ENCODE results near the gene CFAP58.

Gene CFAP58

GRCh38 chr10:104334561-104334960 is 19.1 kb upstream of the CFAP58 start:
- no peak for DNase-seq (ENCODE audit: extremely low spot score)
- POLR2A ChIA-PET = no interaction called here
- no peak for TF ChIP-seq CTCF (IDR thresholded peaks at IDR 0.05; ENCODE audit: control extremely low read depth, extremely low read depth, low read depth, missing control alignments)
- CTCF ChIA-PET = interaction anchor here (1.7 to 7.2 kb wide), 5 partner anchors 17 to 45 kb away, joined by 6 to 73 read pairs (median 31); partner anchors contain the start of gene CFAP58

DNA sequence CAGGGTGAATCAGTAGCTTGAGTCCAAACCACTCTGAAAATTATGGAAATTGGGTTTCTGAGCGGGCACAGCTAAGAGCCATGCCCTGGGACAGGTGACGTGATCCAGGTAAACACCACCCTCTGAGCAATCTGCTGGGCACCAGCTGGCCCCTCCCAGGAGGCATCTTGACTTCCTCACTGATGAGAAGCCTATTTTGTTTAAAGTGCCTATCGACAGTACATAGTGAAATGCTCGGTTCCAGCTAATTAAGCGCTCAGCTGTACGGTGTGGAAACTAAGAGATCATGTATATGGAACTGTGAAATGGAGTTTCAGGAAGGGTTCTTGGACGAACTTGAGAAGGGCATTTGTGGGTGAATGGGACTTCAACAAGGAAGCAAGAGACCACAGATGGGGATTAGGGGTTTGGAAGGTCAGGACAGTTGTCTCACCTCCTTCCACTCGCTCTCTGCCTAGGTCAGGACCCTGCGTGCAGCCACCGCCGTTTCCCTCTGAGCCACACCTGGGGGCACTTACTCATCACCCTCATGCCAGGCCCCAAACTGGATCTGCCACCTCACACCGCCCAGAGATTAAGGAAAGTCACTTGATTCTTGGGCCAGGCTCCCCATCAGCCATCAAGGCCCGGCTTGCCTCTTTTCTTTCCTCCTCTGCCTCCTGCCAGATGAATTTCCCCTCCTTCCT is 18.5 kb upstream of the CFAP58 start:
- no peak for TF ChIP-seq CTCF (IDR thresholded peaks at IDR 0.05; ENCODE audit: control extremely low read depth, extremely low read depth, low read depth, missing control alignments)
- no peak for DNase-seq (ENCODE audit: extremely low spot score)
- ChIA-PET POLR2A (no interaction called here), CTCF (interaction anchor here (1.7 to 7.2 kb wide), 5 partner anchors 16 to 46 kb away, joined by 6 to 73 read pairs (median 31); partner anchors contain the start of gene CFAP58)

DNA sequence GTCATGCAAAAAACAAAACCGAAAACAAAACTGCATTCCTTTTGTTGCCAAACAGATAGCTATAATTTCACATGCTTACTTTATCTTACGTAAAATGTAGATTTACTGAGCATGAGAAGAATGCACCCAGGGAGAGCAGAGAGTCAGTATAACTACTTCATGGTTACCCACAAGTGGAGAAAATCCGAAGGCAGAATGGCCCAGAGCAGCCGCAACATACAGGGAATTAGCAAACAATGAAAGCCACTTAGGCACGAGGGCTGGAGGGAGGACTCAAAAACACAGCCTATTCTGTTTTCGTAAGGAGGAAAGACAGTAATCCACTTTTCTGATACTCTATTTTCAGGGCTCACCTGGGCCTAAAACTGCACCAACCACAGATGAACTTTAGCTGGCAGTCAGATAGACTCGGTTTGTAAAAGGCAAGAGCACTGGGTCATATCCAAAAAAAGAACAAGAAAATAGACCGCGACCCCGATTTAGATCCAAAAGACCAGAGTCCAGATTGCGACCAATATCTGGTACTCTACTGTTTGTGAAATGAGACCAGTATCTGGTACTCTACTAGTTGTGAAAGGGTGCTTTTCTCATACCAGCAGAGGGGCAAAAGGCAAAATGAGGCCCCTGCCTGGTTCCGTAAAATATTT is 16.7 kb upstream of the CFAP58 start:
- TF ChIP-seq CTCF (IDR thresholded peaks at IDR 0.05; ENCODE audit: control extremely low read depth, extremely low read depth, low read depth, missing control alignments) = no peak
- no peak for DNase-seq (ENCODE audit: extremely low spot score)
- POLR2A ChIA-PET = no interaction called here
- CTCF ChIA-PET = interaction anchor here (0.7 to 7.2 kb wide), 10 partner anchors 14 to 64 kb away, joined by 3 to 73 read pairs (median 4); partner anchors contain the start of gene CFAP58

DNA sequence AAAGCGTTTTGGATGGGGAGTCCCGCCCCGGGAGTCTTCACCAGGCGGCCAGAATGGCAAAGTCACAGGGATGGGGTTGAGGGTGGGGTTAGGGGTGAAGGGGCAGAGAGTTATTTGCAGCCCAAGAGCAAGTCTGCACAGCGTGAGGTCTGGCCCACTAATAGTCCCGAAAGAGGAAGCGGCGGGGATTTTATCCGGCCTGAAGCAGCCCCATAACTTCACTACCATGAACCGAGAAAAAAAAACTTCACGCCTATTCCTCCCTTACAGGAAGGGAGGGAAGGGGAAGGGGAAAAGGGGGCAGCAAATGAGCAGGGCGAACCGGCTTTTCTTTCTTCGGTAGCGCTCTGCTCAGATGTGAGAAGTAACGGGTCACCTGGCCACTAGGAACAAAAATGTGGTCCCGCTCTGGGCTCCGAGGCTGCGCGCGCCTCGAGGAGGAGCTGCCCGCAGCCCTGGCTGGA is 16.1 kb upstream of the CFAP58 start:
- CTCF ChIA-PET = interaction anchor here (1.0 to 7.2 kb wide), 10 partner anchors 10 to 64 kb away, joined by 3 to 73 read pairs (median 5); partner anchors contain the start of gene CFAP58
- TF ChIP-seq CTCF (IDR thresholded peaks at IDR 0.05; ENCODE audit: control extremely low read depth, extremely low read depth, low read depth, missing control alignments) = no peak
- POLR2A ChIA-PET = interaction anchor here (0.8 kb wide), 1 partner anchor 12 kb away, joined by 3 read pairs; no protein-coding TSS in a partner anchor
- peak; percentile 63 for DNase-seq (ENCODE audit: extremely low spot score)

DNA sequence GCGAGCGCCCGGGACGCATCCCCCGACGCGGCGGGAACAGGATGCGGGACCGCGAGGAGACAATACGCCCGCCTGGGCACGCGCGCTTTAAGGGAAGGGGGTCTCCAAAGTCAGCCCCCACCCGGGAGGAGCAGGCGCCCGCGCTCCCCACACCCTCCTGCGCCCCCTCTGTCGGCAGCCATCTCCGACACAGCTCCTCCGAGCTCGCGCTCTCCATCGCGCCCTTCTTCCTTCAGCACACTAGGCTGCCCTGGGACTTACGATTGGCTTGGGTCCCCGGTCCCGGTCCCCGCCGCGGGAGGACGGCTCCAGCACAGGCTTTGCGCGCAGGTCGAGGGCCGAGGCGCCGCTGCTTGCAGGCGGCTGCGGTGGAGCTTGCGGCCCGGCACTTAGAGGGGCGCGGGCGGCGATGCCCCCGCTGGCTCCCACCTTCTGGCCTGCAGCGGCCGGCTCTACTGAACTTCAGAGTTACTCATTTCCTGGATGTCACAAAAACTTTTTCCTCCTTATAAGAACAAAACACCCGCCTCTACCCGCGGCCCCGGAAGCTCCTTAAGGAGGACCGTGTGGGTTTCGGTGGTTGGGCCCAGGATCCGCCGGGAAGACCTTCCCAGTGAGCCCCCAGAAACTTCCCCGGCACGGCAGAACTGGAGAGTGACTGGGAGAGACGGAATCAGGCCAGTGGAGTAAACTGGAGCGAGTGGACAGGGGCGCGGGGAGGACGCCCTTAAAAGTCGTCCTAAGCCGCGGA is 15.5 kb upstream of the CFAP58 start, which contains the start of gene ITPRIP:
Gene ITPRIP (minus strand): TSS at position 481 of the 751 bp plus-strand sequence. CDS start 22,414 bp downstream, outside the sequence.
- peak; percentile 79 for DNase-seq (ENCODE audit: extremely low spot score)
- CTCF ChIA-PET = interaction anchor here (1.0 to 7.2 kb wide), 10 partner anchors 9 to 64 kb away, joined by 3 to 73 read pairs (median 5); partner anchors contain the start of gene CFAP58
- no peak for TF ChIP-seq CTCF (IDR thresholded peaks at IDR 0.05; ENCODE audit: control extremely low read depth, extremely low read depth, low read depth, missing control alignments)
- POLR2A ChIA-PET = interaction anchor here (0.8 kb wide), 1 partner anchor 11 kb away, joined by 3 read pairs; no protein-coding TSS in a partner anchor

Measured in GM10248 (cell line).